A549 (cell line): ENCODE measurements around the gene TBC1D10A. TPM values are rescaled to one million over a fixed set of nuclear protein-coding genes. Genes with fewer than 3 reads are reported as not detected.
A peak's percentile ranks its signal among the peaks of the same experiment; 100 is the strongest.

Source experiments
- ATAC-seq, 2 experiments: fragments of 200-7000 bp in 1 of 2; fragments of >200 bp in 1 of 2; cut with Nextera tagmentation in 1 of 2; cut with Tn5 transposase in 1 of 2; 3 replicates each; pipeline versions ENCODE4 v1.8.0 to v1.9.1; 2018 to 2020; ENCODE audit warnings: mild to moderate bottlenecking in 1 of 2, moderate library complexity in 1 of 2
- CTCF ChIA-PET: fragments of 300-600 bp; sonication (Branson Sonifier 250); formaldehyde crosslinking; extraction: SDS; loops from one replicate; lab custom pipeline; 2021; ENCODE audit warnings: antibody characterized with exemption, inconsistent platforms; lab: Yijun Ruan, JAX
- POLR2A ChIA-PET: fragments of 350-600 bp; formaldehyde crosslinking; extraction: SDS; loops from one replicate; lab custom pipeline; 2021; ENCODE audit warnings: antibody characterized with exemption, inconsistent platforms; lab: Yijun Ruan, JAX
- DNase-seq, 2 experiments: peaks; one replicate each; pipeline versions ENCODE4 v3.0.0 to v3.0.0-alpha.2; 2011 to 2016; ENCODE audit warnings: low read depth in 1 of 2, low spot score in 1 of 2
- FAIRE-seq: peaks from 2 replicates; lab custom pipeline; 2011; peaks lifted over from hg19 to GRCh38; lab: Jason Lieb, UNC
- H3K27ac ChIP-seq, 2 experiments: fragments of >200 bp; sonication (Bioruptor Twin); formaldehyde crosslinking; 3 replicates each; pipeline ENCODE4 v1.5.1; 2016 to 2017
- H3K4me1 ChIP-seq: fragments of >200 bp; sonication (Bioruptor Twin); formaldehyde crosslinking; 3 replicates; pipeline ENCODE4 v1.6.1; 2016
- H3K4me2 ChIP-seq: fragments of >200 bp; sonication (Bioruptor Twin); formaldehyde crosslinking; 3 replicates; pipeline ENCODE4 v1.6.1; 2016
- H3K4me3 ChIP-seq: fragments of >200 bp; sonication (Bioruptor Twin); formaldehyde crosslinking; 3 replicates; pipeline ENCODE4 v1.5.1; 2016
- H3K9me3 ChIP-seq: fragments of >200 bp; sonication (Bioruptor Twin); formaldehyde crosslinking; 3 replicates; pipeline ENCODE4 v1.6.1; 2016
- BCL3 ChIP-seq: fragments of >200 bp; sonication (Bioruptor Twin); formaldehyde crosslinking; IDR thresholded peaks from 3 replicates; pipeline ENCODE4 v1.6.1; 2016
- BHLHE40 ChIP-seq: IDR thresholded peaks from 2 replicates; pipeline ENCODE4 v1.6.1; 2012; ENCODE audit warnings: low read depth, low read length, inconsistent platforms
- CBX2 ChIP-seq: fragments of 200-600 bp; sonication (generic); IDR thresholded peaks from 2 replicates; pipeline ENCODE4 v1.6.1; 2016; ENCODE audit warnings: low read depth, mild to moderate bottlenecking, borderline replicate concordance
- CHD2 ChIP-seq: fragments of 150-350 bp; IDR thresholded peaks from 2 replicates; pipeline ENCODE4 v1.6.1; 2014; ENCODE audit warnings: low read length; ENCODE audit not compliant: partially characterized antibody
- EHMT2 ChIP-seq: fragments of 200-600 bp; sonication (generic); IDR thresholded peaks from 2 replicates; pipeline ENCODE4 v1.6.1; 2016; ENCODE audit warnings: antibody characterized with exemption, low read depth, mild to moderate bottlenecking, moderate library complexity
- EP300 ChIP-seq, 2 experiments: fragments of >200 bp; sonication (Bioruptor Twin); formaldehyde crosslinking; IDR thresholded peaks; 2 replicates in 1 of 2; 3 replicates in 1 of 2; pipeline ENCODE4 v1.6.1; 2016 to 2017
- FOSB ChIP-seq: fragments of 250-450 bp; sonication (Bioruptor Pico); IDR thresholded peaks from 2 replicates; pipeline ENCODE4 v1.5.0; 2020; ENCODE audit warnings: mild to moderate bottlenecking, moderate library complexity
- GATA3 ChIP-seq: IDR thresholded peaks from 2 replicates; pipeline ENCODE4 v1.6.1; 2012; ENCODE audit warnings: borderline replicate concordance
- HDAC2 ChIP-seq: fragments of 200-600 bp; sonication (generic); IDR thresholded peaks from 2 replicates; pipeline ENCODE4 v1.6.1; 2016
- HOXA7 ChIP-seq: fragments of 250-450 bp; sonication (Bioruptor Pico); IDR thresholded peaks from 2 replicates; pipeline ENCODE4 v1.5.0; 2020; ENCODE audit warnings: mild to moderate bottlenecking, moderate library complexity
- HOXB13 ChIP-seq: fragments of 250-450 bp; sonication (Bioruptor Pico); IDR thresholded peaks from 2 replicates; pipeline ENCODE4 v1.5.0; 2020; ENCODE audit warnings: low read depth, mild to moderate bottlenecking, moderate library complexity
- HOXB5 ChIP-seq: fragments of 250-450 bp; sonication (Bioruptor Pico); IDR thresholded peaks from 2 replicates; pipeline ENCODE4 v1.5.0; 2020; ENCODE audit warnings: mild to moderate bottlenecking, moderate library complexity
- JUN ChIP-seq, 2 experiments: fragments of >200 bp; sonication (Bioruptor Twin); formaldehyde crosslinking; IDR thresholded peaks; 2 replicates in 1 of 2; 3 replicates in 1 of 2; pipeline ENCODE4 v1.6.1; 2016 to 2017
- KDM5A ChIP-seq: fragments of 200-600 bp; sonication (generic); IDR thresholded peaks from 2 replicates; pipeline ENCODE4 v1.6.1; 2016; ENCODE audit warnings: antibody characterized with exemption, mild to moderate bottlenecking
- MAX ChIP-seq: IDR thresholded peaks from 2 replicates; pipeline ENCODE4 v1.6.1; 2012
- NFE2L2 ChIP-seq: fragments of 150-350 bp; conservative IDR thresholded peaks from 2 replicates; pipeline ENCODE4 v1.6.1; 2014; ENCODE audit warnings: low read length
- NR3C1 ChIP-seq: fragments of >200 bp; sonication (Bioruptor Twin); formaldehyde crosslinking; IDR thresholded peaks from 3 replicates; pipeline ENCODE4 v1.6.1; 2017
- PHF8 ChIP-seq: fragments of 200-600 bp; sonication (generic); IDR thresholded peaks from 2 replicates; pipeline ENCODE4 v1.6.1; 2016; ENCODE audit warnings: low read depth, mild to moderate bottlenecking, antibody characterized with exemption, moderate library complexity, borderline replicate concordance
- POLR2AphosphoS2 ChIP-seq: conservative IDR thresholded peaks from 2 replicates; pipeline ENCODE4 v1.6.1; 2012; ENCODE audit warnings: low read length, improper control_type of control experiment, inconsistent platforms
- SREBF2 ChIP-seq: fragments of 450-650 bp; IDR thresholded peaks from 2 replicates; pipeline ENCODE4 v1.6.1; 2014; ENCODE audit warnings: mild to moderate bottlenecking, moderate library complexity
- TP53 ChIP-seq: fragments of 250-450 bp; sonication (Bioruptor Pico); IDR thresholded peaks from 2 replicates; pipeline ENCODE4 v1.5.0; 2021; ENCODE audit warnings: mild to moderate bottlenecking, moderate library complexity
- ZC3H11A ChIP-seq: fragments of 450-650 bp; IDR thresholded peaks from 2 replicates; pipeline ENCODE4 v1.6.1; 2014; ENCODE audit warnings: antibody characterized with exemption, mild to moderate bottlenecking
- ZFP36 ChIP-seq: fragments of 450-650 bp; IDR thresholded peaks from 2 replicates; pipeline ENCODE4 v1.6.1; 2014; ENCODE audit warnings: borderline replicate concordance; ENCODE audit not compliant: partially characterized antibody
- ZNF302 ChIP-seq: fragments of 250-450 bp; sonication (Bioruptor Pico); IDR thresholded peaks from 2 replicates; pipeline ENCODE4 v1.9.0; 2021; ENCODE audit warnings: inconsistent platforms, mild to moderate bottlenecking, moderate library complexity
- ZSCAN20 ChIP-seq: fragments of 250-450 bp; sonication (Bioruptor Pico); IDR thresholded peaks from 2 replicates; pipeline ENCODE4 v1.8.0; 2022; ENCODE audit warnings: mild to moderate bottlenecking, moderate library complexity
- WGBS: methylation state at CpG from one replicate; pipeline ENCODE4 v1.1.6; 2017; ENCODE audit errors: missing lambda C conversion rate; 5-methylcytosine and 5-hydroxymethylcytosine counted together
- polyA plus RNA-seq, 4 experiments: library from polyadenylated mRNA; depleted of rRNA in 3 of 4; stranded (reverse); fragments of >200 nt; fragmentation: RNase III in 1 of 4; extraction: RNeasy Plus Mini Kit Qiagen cat#74134 plus additional on column Dnase treatment in 1 of 4; gene quantifications; 2 replicates in 3 of 4; 3 replicates in 1 of 4; pipeline ENCODE4 v1.2.3, GENCODE V29; 2011 to 2017
- TF ChIP-seq, protein P1 (sequence below): fragments of 150-350 bp; IDR thresholded peaks from 2 replicates; pipeline ENCODE4 v1.6.1; 2014; ENCODE audit warnings: low read depth, mild to moderate bottlenecking, low read length

TBC1D10A gene
- polyA plus RNA-seq, 2 of the 4 experiments (the other 2 are of a cell fraction) = 5.8 to 6.8 TPM

DNA sequence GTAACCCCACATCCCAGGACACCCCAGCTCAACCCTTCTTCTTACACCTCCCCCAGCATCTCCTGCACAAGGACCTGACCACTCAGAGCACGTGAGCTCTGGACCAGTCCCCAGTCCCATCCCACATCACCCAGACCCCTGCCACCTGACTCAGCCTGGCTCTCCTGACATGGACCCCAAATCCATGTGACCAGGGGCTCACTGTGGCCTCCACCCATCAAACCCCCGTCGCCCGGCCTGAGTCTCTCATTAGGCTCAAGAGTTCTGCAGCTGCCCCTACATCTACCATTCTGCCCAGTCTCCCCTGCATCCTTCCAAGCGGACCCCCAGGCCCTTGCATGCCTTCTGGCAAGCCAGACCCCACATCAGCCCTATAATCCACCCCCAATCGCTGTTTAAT is 78.3 kb downstream of the TBC1D10A start:
- Histone ChIP-seq H3K4me1 (peaks cover 100% of the 10 kb centered on the region), H3K4me3 (0 out of 3 replicates have a peak overlapping the region, but pooled peaks have one; percentile 6), H3K27ac (peak overlapping the region; percentile 99 to 100), H3K4me2 (peak overlapping the region; percentile 99), H3K9me3 (no peaks in the 10 kb centered on the region)
- no peak for ATAC-seq
- no peak for FAIRE-seq
- DNase-seq = no peak
- ChIA-PET POLR2A (interaction anchor here (1.3 kb wide), 1 partner anchor 10 kb away, joined by 4 read pairs; no protein-coding TSS in a partner anchor), CTCF (interaction anchor here (1.5 kb wide), 1 partner anchor 140 kb away, joined by 8 read pairs; no protein-coding TSS in a partner anchor)
- WGBS = 62% methylated on average over 6 of the region's 6 CpGs
- TF ChIP-seq JUN (IDR thresholded peaks at IDR 0.05) (no peak), NFE2L2 (no peak), CBX2 (no peak), CHD2 (no peak), GATA3 (no peak), SREBF2 (no peak), HDAC2 (no peak), ZNF302 (CRISPR knock-in tag) (no peak), KDM5A (no peak), HOXA7 (CRISPR knock-in tag) (no peak), FOSB (CRISPR knock-in tag) (no peak)
- TF ChIP-seq, protein P1, sequence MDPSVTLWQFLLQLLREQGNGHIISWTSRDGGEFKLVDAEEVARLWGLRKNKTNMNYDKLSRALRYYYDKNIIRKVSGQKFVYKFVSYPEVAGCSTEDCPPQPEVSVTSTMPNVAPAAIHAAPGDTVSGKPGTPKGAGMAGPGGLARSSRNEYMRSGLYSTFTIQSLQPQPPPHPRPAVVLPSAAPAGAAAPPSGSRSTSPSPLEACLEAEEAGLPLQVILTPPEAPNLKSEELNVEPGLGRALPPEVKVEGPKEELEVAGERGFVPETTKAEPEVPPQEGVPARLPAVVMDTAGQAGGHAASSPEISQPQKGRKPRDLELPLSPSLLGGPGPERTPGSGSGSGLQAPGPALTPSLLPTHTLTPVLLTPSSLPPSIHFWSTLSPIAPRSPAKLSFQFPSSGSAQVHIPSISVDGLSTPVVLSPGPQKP = no peak

DNA sequence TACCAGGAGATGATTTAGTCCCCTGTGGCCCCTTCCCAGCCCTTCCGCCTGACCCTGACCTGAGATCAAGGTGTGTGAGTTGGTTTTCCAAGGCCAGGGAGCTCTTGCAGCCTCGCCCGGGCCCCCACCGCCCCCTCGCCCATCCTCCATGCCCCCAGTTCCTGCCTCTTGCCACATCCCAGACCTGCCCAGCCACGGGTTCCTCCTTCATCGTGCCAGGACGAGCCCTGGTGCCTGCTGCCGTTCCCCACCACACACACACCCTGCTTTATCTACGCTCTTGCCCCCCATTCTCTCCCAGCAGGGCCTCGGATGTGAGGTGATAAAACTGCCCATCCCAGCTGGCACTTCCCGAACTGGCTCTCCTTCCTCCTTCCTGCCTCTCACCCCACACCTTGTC is 78.8 kb downstream of the TBC1D10A start:
- WGBS = 32% methylated on average over 10 of the region's 12 CpGs
- ChIA-PET CTCF (interaction anchor here (1.5 kb wide), 1 partner anchor 140 kb away, joined by 8 read pairs; no protein-coding TSS in a partner anchor), POLR2A (interaction anchor here (1.3 kb wide), 1 partner anchor 9 kb away, joined by 4 read pairs; no protein-coding TSS in a partner anchor)
- no peak overlapping the region for H3K4me3 ChIP-seq
- H3K4me1 ChIP-seq = peaks cover 100% of the 10 kb centered on the region
- DNase-seq (no peak), FAIRE-seq (no peak), ATAC-seq (0 out of 6 replicates have a peak, but pooled peaks of 1 of the 2 experiments have one; percentile 1)
- TF ChIP-seq ZNF302 (CRISPR knock-in tag) (no peak), NR3C1 (no peak), ZSCAN20 (CRISPR knock-in tag) (no peak), HOXB5 (CRISPR knock-in tag) (no peak), HOXA7 (CRISPR knock-in tag) (no peak), CHD2 (no peak), ZFP36 (no peak), EP300 (IDR thresholded peaks at IDR 0.05) (no peak), PHF8 (no peak), BHLHE40 (no peak), BCL3 (no peak), TP53 (CRISPR knock-in tag) (no peak), HOXB13 (CRISPR knock-in tag) (no peak; the same call in 1 of the 2 replicates), MAX (no peak), POLR2AphosphoS2 (no peak), ZC3H11A (no peak), EHMT2 (no peak)
- TF ChIP-seq, protein P1 = no peak
- peak overlapping the region; percentile 99 to 100 for H3K27ac ChIP-seq
- H3K9me3 ChIP-seq = no peaks in the 10 kb centered on the region
- H3K4me2 ChIP-seq = peak overlapping the region; percentile 99
